ENCODE measurements around the gene ITGAL.
"Not testable (repeated sequence)": the region's sequence is repeated elsewhere in the genome, so short reads cannot be mapped to it uniquely, and the experiment has no call there.

The ITGAL gene

DNA sequence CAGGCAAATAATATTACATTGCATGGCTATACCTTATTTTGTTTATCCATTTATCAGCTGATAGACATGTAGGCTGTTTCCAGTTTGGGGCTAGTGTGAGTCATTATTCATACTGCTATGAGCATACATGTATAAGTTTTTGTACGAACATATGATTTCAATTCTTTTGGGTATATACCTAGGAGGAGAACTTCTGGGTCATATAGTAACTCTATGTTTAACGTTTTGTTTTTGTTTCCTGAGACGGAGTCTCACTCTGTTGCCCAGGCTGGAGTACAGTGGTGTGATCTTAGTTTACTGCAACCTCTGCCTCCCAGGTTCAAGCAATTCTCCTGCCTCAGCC is 2.4 kb upstream of the ITGAL start:
- no peak for TF ChIP-seq CTCF (IDR thresholded peaks at IDR 0.05; ENCODE audit: control extremely low read depth, extremely low read depth, low read depth, missing control alignments)
- no peak for DNase-seq (ENCODE audit: extremely low spot score)
- POLR2A ChIA-PET: interaction anchor here (0.6 kb wide), 1 partner anchor 10 kb away, joined by 3 read pairs; no protein-coding TSS in a partner anchor
- CTCF ChIA-PET: interaction anchor here (1.1 to 8.8 kb wide), 4 partner anchors 9 to 180 kb away, joined by 4 to 58 read pairs (median 5); partner anchors contain the start of genes DCTPP1 and PRR14

GRCh38 chr16:30470632-30470995 is 1.9 kb upstream of the ITGAL start:
- no peak for TF ChIP-seq CTCF (IDR thresholded peaks at IDR 0.05; ENCODE audit: control extremely low read depth, extremely low read depth, low read depth, missing control alignments)
- no peak for DNase-seq (ENCODE audit: extremely low spot score)
- POLR2A ChIA-PET: interaction anchor here (0.6 kb wide), 1 partner anchor 11 kb away, joined by 3 read pairs; no protein-coding TSS in a partner anchor
- CTCF ChIA-PET: interaction anchor here (1.4 to 8.8 kb wide), 3 partner anchors 9 to 180 kb away, joined by 4 to 58 read pairs (median 5); partner anchors contain the start of gene PRR14

GRCh38 chr16:30473231-30474073 is 910 bp downstream of the ITGAL start:
- peak; percentile 72 for DNase-seq (ENCODE audit: extremely low spot score)
- ChIA-PET CTCF (interaction anchor here (0.7 to 8.8 kb wide), 9 partner anchors 8 to 122 kb away, joined by 3 to 58 read pairs (median 5); partner anchors contain the start of gene DCTPP1), POLR2A (interaction anchor here (1.4 to 1.5 kb wide), 2 partner anchors 15 to 56 kb away, joined by 3 to 12 read pairs; no protein-coding TSS in a partner anchor)
- TF ChIP-seq CTCF (IDR thresholded peaks at IDR 0.05; ENCODE audit: control extremely low read depth, extremely low read depth, low read depth, missing control alignments): no peak

- POLR2A ChIA-PET: interaction anchor here (1.4 to 1.5 kb wide), 2 partner anchors 15 to 56 kb away, joined by 3 to 12 read pairs; no protein-coding TSS in a partner anchor
- TF ChIP-seq CTCF (IDR thresholded peaks at IDR 0.05; ENCODE audit: control extremely low read depth, extremely low read depth, low read depth, missing control alignments): no peak
- no peak for DNase-seq (ENCODE audit: extremely low spot score)
- CTCF ChIA-PET: interaction anchor here (0.7 to 8.8 kb wide), 5 partner anchors 8 to 44 kb away, joined by 4 to 58 read pairs (median 7); partner anchors contain the start of gene DCTPP1
Measured at GRCh38 chr16:30474074-30474452, 1.5 kb downstream of the ITGAL start.

- DNase-seq (ENCODE audit: extremely low spot score): no peak
- no peak for TF ChIP-seq CTCF (IDR thresholded peaks at IDR 0.05; ENCODE audit: control extremely low read depth, extremely low read depth, low read depth, missing control alignments)
- ChIA-PET CTCF (interaction anchor here (1.0 to 8.8 kb wide), 8 partner anchors 12 to 123 kb away, joined by 3 to 58 read pairs (median 5); no protein-coding TSS in a partner anchor), POLR2A (interaction anchor here (1.4 kb wide), 1 partner anchor 57 kb away, joined by 3 read pairs; no protein-coding TSS in a partner anchor)
Measured at GRCh38 chr16:30474684-30475083, 2.1 kb downstream of the ITGAL start.

DNA sequence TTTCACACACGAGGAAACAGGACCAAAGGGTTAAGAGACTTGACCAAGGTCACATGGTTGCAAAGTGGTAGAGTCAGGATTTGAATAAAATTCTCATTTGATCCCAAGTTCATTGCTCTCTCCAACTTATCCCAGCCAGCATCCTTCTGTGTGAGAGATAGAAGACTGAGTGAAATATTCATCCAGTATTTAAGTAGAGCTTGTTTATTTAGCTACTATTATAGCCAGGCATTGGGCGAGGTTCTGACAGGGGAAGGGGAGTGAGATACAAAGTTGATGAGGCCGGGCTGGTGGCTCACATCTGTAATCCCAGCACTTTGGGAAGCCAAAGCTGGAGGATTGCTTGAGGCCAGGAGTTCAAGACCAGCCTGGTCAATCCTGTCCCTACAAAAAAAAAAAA is 4.4 kb downstream of the ITGAL start:
- ChIA-PET POLR2A (interaction anchor here (0.7 kb wide), 1 partner anchor 33 kb away, joined by 3 read pairs; no protein-coding TSS in a partner anchor), CTCF (interaction anchor here (1.0 to 1.8 kb wide), 6 partner anchors 8 to 33 kb away, joined by 3 to 5 read pairs (median 3); no protein-coding TSS in a partner anchor)
- no peak for DNase-seq (ENCODE audit: extremely low spot score)
- TF ChIP-seq CTCF (IDR thresholded peaks at IDR 0.05; ENCODE audit: control extremely low read depth, extremely low read depth, low read depth, missing control alignments): no peak

- POLR2A ChIA-PET: interaction anchor here (0.6 kb wide), 1 partner anchor 10 kb away, joined by 3 read pairs; no protein-coding TSS in a partner anchor
- not testable (repeated sequence) for DNase-seq (ENCODE audit: extremely low spot score)
- CTCF ChIA-PET: interaction anchor here (1.0 to 1.3 kb wide), 3 partner anchors 9 to 27 kb away, joined by 3 read pairs; no protein-coding TSS in a partner anchor
Measured at GRCh38 chr16:30477773-30478172, 5.2 kb downstream of the ITGAL start.
